HG02885 (cell line): Measurements from ENCODE around the gene MYL7.
A peak's percentile ranks its signal among the peaks of the same experiment; 100 is the strongest.
"Not testable (repeated sequence)": the region's sequence is repeated elsewhere in the genome, so short reads cannot be mapped to it uniquely, and the experiment has no call there.

Source experiments
- ATAC-seq: cut with Tn5 transposase; IDR thresholded peaks from one replicate; pipeline ENCODE4 v1.9.1; 2021; ENCODE audit warnings: mild to moderate bottlenecking; ENCODE audit not compliant: unreplicated experiment, poor library complexity

The MYL7 gene

GRCh38 chr7:44138698-44139097 lies 2.4 kb downstream of the MYL7 start:
- ATAC-seq: no peak

GRCh38 chr7:44136731-44137130 lies 4.4 kb downstream of the MYL7 start:
- ATAC-seq: no peak

- no peak for ATAC-seq
Measured at GRCh38 chr7:44134943-44135628, 6.0 kb downstream of the MYL7 start.

GRCh38 chr7:44133295-44133694 lies 7.8 kb downstream of the MYL7 start:
- ATAC-seq: no peak

- no peak for ATAC-seq
Measured at GRCh38 chr7:44132039-44132438, 9.1 kb downstream of the MYL7 start.

GRCh38 chr7:44131173-44132029 lies 9.7 kb downstream of the MYL7 start:
- ATAC-seq: no peak

- ATAC-seq: no peak
Measured at GRCh38 chr7:44128721-44129582, 12.2 kb downstream of the MYL7 start.

- ATAC-seq: no peak
Measured at GRCh38 chr7:44127161-44127560, 14.0 kb downstream of the MYL7 start.

- ATAC-seq: not testable (repeated sequence)
Measured at GRCh38 chr7:44126574-44126973, 14.6 kb downstream of the MYL7 start.

GRCh38 chr7:44124822-44125202 lies 16.3 kb downstream of the MYL7 start:
- ATAC-seq: no peak

- ATAC-seq: peak; percentile 98
Measured at GRCh38 chr7:44123190-44124003, 17.7 kb downstream of the MYL7 start, which contains the start of gene POLD2. POLD2 (minus strand) TSS chr7:44123548; CDS start chr7:44122053, 1,495 bp downstream.

GRCh38 chr7:44122529-44122928 lies 18.6 kb downstream of the MYL7 start:
- ATAC-seq: no peak

- ATAC-seq: no peak
Measured at GRCh38 chr7:44121761-44122420, 19.2 kb downstream of the MYL7 start.

- no peak for ATAC-seq
Measured at GRCh38 chr7:44120395-44120794, 20.7 kb downstream of the MYL7 start.

- ATAC-seq: no peak
Measured at GRCh38 chr7:44119829-44120380, 21.2 kb downstream of the MYL7 start.

GRCh38 chr7:44117801-44118429 lies 23.2 kb downstream of the MYL7 start:
- ATAC-seq: no peak

- no peak for ATAC-seq
Measured at GRCh38 chr7:44116789-44117666, 24.1 kb downstream of the MYL7 start.
